ENCODE data around the gene ILDR2. TPM values are rescaled to one million over a fixed set of nuclear protein-coding genes. Genes with fewer than 3 reads are reported as not detected.

Gene ILDR2
- total RNA-seq, 2 experiments from 2014 or later, result 0.47 to 0.67 TPM

GRCh38 chr1:166915042-166915441, 60.3 kb downstream of the ILDR2 start:
- peaks cover 5 to 6% of the 10 kb centered on the region in 2 experiments for H3K27me3 ChIP-seq (ENCODE audit: control insufficient read depth in 1 of 2, insufficient read depth in 2 of 2, low read length in 2 of 2)
- POLR2A ChIA-PET, result no interaction called here
- no peaks in the 10 kb centered on the region for H3K9me3 Mint-ChIP-seq
- DNase-seq (no peak), ATAC-seq (ENCODE audit: poor library complexity) (no peak)
- intact Hi-C loops (cut with DNase I, micrococcal nuclease), result loop anchor here (5.0 to 10.0 kb wide), 4 partner anchors 57 to 640 kb away; partner anchors contain the start of gene CREG1 (in 1 of the 2)
- H3K27ac ChIP-seq (ENCODE audit: low read depth in 1 of 2, low read length in 2 of 2), result no peak overlapping the region
- no peak for TF ChIP-seq CTCF (IDR thresholded peaks at IDR 0.05)
- peaks cover 3% of the 10 kb centered on the region for H3K4me1 ChIP-seq (ENCODE audit: insufficient read depth, low read length)
- no peaks in the 10 kb centered on the region for H3K9me3 ChIP-seq (ENCODE audit: control insufficient read depth in 1 of 2, insufficient read depth in 1 of 2, low read length in 2 of 2)
- no peak overlapping the region for H3K27ac Mint-ChIP-seq
- no peaks in the 10 kb centered on the region for H3K4me1 Mint-ChIP-seq (ENCODE audit: low read depth)
- H3K27me3 Mint-ChIP-seq, result peaks cover 20% of the 10 kb centered on the region
- no peaks in the 10 kb centered on the region for H3K36me3 Mint-ChIP-seq (ENCODE audit: low read depth)
- H3K4me3 Mint-ChIP-seq, result no peak overlapping the region
- no peaks in the 10 kb centered on the region for H3K36me3 ChIP-seq (ENCODE audit: insufficient read depth, low read length)
- H3K4me3 ChIP-seq (ENCODE audit: low read length), result no peak overlapping the region
- CTCF ChIA-PET, result no interaction called here

GRCh38 chr1:166914111-166914510, 61.2 kb downstream of the ILDR2 start:
- no peak for DNase-seq
- peaks cover 11% of the 10 kb centered on the region for H3K27me3 Mint-ChIP-seq
- Histone ChIP-seq H3K4me3 (ENCODE audit: low read length) (no peak overlapping the region), H3K27me3 (ENCODE audit: control insufficient read depth in 1 of 2, insufficient read depth in 2 of 2, low read length in 2 of 2) (peaks cover 0 to 3% of the 10 kb centered on the region in 2 experiments), H3K27ac (ENCODE audit: low read depth in 1 of 2, low read length in 2 of 2) (no peak overlapping the region), H3K36me3 (ENCODE audit: insufficient read depth, low read length) (no peaks in the 10 kb centered on the region), H3K9me3 (ENCODE audit: control insufficient read depth in 1 of 2, insufficient read depth in 1 of 2, low read length in 2 of 2) (no peaks in the 10 kb centered on the region), H3K4me1 (ENCODE audit: insufficient read depth, low read length) (peaks cover 3% of the 10 kb centered on the region)
- intact Hi-C loops (cut with DNase I, micrococcal nuclease), result loop anchor here (10.0 kb wide), 3 partner anchors 301 to 641 kb away; partner anchors contain the start of gene CREG1 (in 1 of the 2)
- TF ChIP-seq CTCF (IDR thresholded peaks at IDR 0.05), result no peak
- no peaks in the 10 kb centered on the region for H3K9me3 Mint-ChIP-seq
- ChIA-PET POLR2A (no interaction called here), CTCF (interaction anchor here (6.1 kb wide), 1 partner anchor 146 kb away, joined by 175 read pairs; no protein-coding TSS in a partner anchor)
- no peak overlapping the region for H3K4me3 Mint-ChIP-seq
- H3K27ac Mint-ChIP-seq, result no peak overlapping the region
- no peak for ATAC-seq (ENCODE audit: poor library complexity)
- H3K4me1 Mint-ChIP-seq (ENCODE audit: low read depth), result no peaks in the 10 kb centered on the region
- no peaks in the 10 kb centered on the region for H3K36me3 Mint-ChIP-seq (ENCODE audit: low read depth)

- no peak for TF ChIP-seq CTCF (IDR thresholded peaks at IDR 0.05)
- ATAC-seq (ENCODE audit: poor library complexity), result no peak
- H3K27ac ChIP-seq (ENCODE audit: low read depth in 1 of 2, low read length in 2 of 2), result no peak overlapping the region
- no peaks in the 10 kb centered on the region for H3K36me3 Mint-ChIP-seq (ENCODE audit: low read depth)
- no peaks in the 10 kb centered on the region for H3K4me1 Mint-ChIP-seq (ENCODE audit: low read depth)
- intact Hi-C loops (cut with DNase I, micrococcal nuclease), result loop anchor here (2.0 to 10.0 kb wide), 4 partner anchors 209 to 643 kb away; partner anchors contain the start of gene CREG1 (in 1 of the 2)
- no peak overlapping the region for H3K27ac Mint-ChIP-seq
- no peaks in the 10 kb centered on the region for H3K36me3 ChIP-seq (ENCODE audit: insufficient read depth, low read length)
- no peak for DNase-seq
- H3K4me3 ChIP-seq (ENCODE audit: low read length), result no peak overlapping the region
- H3K4me3 Mint-ChIP-seq, result no peak overlapping the region
- H3K9me3 ChIP-seq (ENCODE audit: control insufficient read depth in 1 of 2, insufficient read depth in 1 of 2, low read length in 2 of 2), result no peaks in the 10 kb centered on the region
- POLR2A ChIA-PET, result no interaction called here
- no peaks in the 10 kb centered on the region for H3K9me3 Mint-ChIP-seq
- H3K27me3 Mint-ChIP-seq, result no peaks in the 10 kb centered on the region
- CTCF ChIA-PET, result interaction anchor here (6.1 kb wide), 1 partner anchor 148 kb away, joined by 175 read pairs; no protein-coding TSS in a partner anchor
- no peaks in the 10 kb centered on the region for H3K27me3 ChIP-seq (ENCODE audit: control insufficient read depth in 1 of 2, insufficient read depth in 2 of 2, low read length in 2 of 2)
- peaks cover 3% of the 10 kb centered on the region for H3K4me1 ChIP-seq (ENCODE audit: insufficient read depth, low read length)
Observed at GRCh38 chr1:166911624-166912023, 63.7 kb downstream of the ILDR2 start.

All from CD4-positive, alpha-beta T cell (primary cell).